H1 (cell line): ENCODE results near the gene LDLR. TPM values are rescaled to one million over a fixed set of nuclear protein-coding genes. Genes with fewer than 3 reads are reported as not detected.

Source experiments
- CTCF ChIA-PET: fragments of 300-600 bp; sonication (Branson Sonifier 250); formaldehyde crosslinking; loops from one replicate; lab custom pipeline; 2021; ENCODE audit not compliant: partially characterized antibody; lab: Charles Lee
- POLR2A ChIA-PET: fragments of 300-600 bp; sonication (Branson Sonifier 250); formaldehyde crosslinking; loops from one replicate; lab custom pipeline; 2021; ENCODE audit warnings: inconsistent platforms; ENCODE audit not compliant: partially characterized antibody; lab: Charles Lee
- DNase-seq, 2 experiments: peaks; one replicate each; pipeline versions ENCODE4 v3.0.0 to v3.0.0-alpha.2; 2010 to 2022; ENCODE audit warnings: low spot score in 2 of 2, low read depth in 1 of 2, mixed read lengths in 1 of 2
- FAIRE-seq: peaks from 2 replicates; lab custom pipeline; 2011; peaks lifted over from hg19 to GRCh38; lab: Jason Lieb, UNC
- H2AFZ ChIP-seq: 2 replicates; pipeline ENCODE4 v1.8.1; 2012; ENCODE audit warnings: low read length, inconsistent platforms
- H2AK5ac ChIP-seq: 2 replicates; pipeline ENCODE4 v1.6.1; 2013; ENCODE audit warnings: low read depth, low read length
- H2BK120ac ChIP-seq: replicated peaks from 2 replicates; pipeline ENCODE3; 2013; ENCODE audit warnings: low read depth, low read length, inconsistent platforms
- H2BK12ac ChIP-seq: 2 replicates; pipeline ENCODE4 v1.6.1; 2013; ENCODE audit warnings: low read depth, low read length
- H2BK15ac ChIP-seq: 2 replicates; pipeline ENCODE4 v1.6.1; 2013; ENCODE audit warnings: low read length
- H2BK20ac ChIP-seq: 2 replicates; pipeline ENCODE4 v1.6.1; 2013; ENCODE audit warnings: low read length
- H2BK5ac ChIP-seq: 2 replicates; pipeline ENCODE4 v1.6.1; 2013; ENCODE audit warnings: low read depth, low read length
- H3K14ac ChIP-seq: 2 replicates; pipeline ENCODE4 v1.6.1; 2013; ENCODE audit warnings: inconsistent platforms; ENCODE audit not compliant: insufficient read length
- H3K18ac ChIP-seq: 2 replicates; pipeline ENCODE4 v1.6.1; 2013; ENCODE audit warnings: low read length; ENCODE audit errors: extremely low read depth
- H3K23ac ChIP-seq: 2 replicates; pipeline ENCODE4 v1.6.1; 2013; ENCODE audit warnings: inconsistent platforms; ENCODE audit not compliant: insufficient read length
- H3K23me2 ChIP-seq: 2 replicates; pipeline ENCODE4 v1.6.1; 2013; ENCODE audit warnings: low read depth, low read length
- H3K27ac ChIP-seq: 2 replicates; pipeline ENCODE4 v1.6.1; 2011; ENCODE audit warnings: low read depth, low read length, inconsistent platforms
- H3K27me3 ChIP-seq, 4 experiments: replicated peaks in 1 of 4; 1 replicate in 1 of 4; 2 replicates in 3 of 4; pipeline versions ENCODE4 v1.6.1 to v1.8.1; 2011 to 2013; ENCODE audit warnings: low read length in 3 of 4, mild to moderate bottlenecking in 3 of 4, inconsistent platforms in 2 of 4, mixed read lengths in 2 of 4, moderate library complexity in 1 of 4; ENCODE audit not compliant: control insufficient read depth in 3 of 4, insufficient read depth in 3 of 4; ENCODE audit errors: extremely low read depth in 1 of 4
- H3K36me3 ChIP-seq, 4 experiments: 2 replicates each; pipeline versions ENCODE4 v1.6.1 to v1.8.1; 2011 to 2013; ENCODE audit warnings: mild to moderate bottlenecking in 4 of 4, low read length in 3 of 4, moderate library complexity in 2 of 4, control low read depth in 1 of 4, inconsistent platforms in 1 of 4; ENCODE audit not compliant: insufficient read depth in 4 of 4, control insufficient read depth in 2 of 4
- H3K4ac ChIP-seq: replicated peaks from 2 replicates; pipeline ENCODE3; 2013; ENCODE audit warnings: low read length, low read depth, mixed read lengths, inconsistent platforms; ENCODE audit not compliant: insufficient read length
- H3K4me1 ChIP-seq, 4 experiments: replicated peaks in 1 of 4; 1 replicate in 1 of 4; 2 replicates in 3 of 4; pipeline versions ENCODE4 v1.6.1 to v1.8.1; 2011 to 2013; ENCODE audit warnings: low read length in 3 of 4, inconsistent platforms in 2 of 4, mixed read lengths in 1 of 4; ENCODE audit not compliant: insufficient read depth in 4 of 4, control insufficient read depth in 3 of 4
- H3K4me2 ChIP-seq, 2 experiments: 2 replicates each; pipeline versions ENCODE4 v1.6.1 to v1.8.1; 2011 to 2013; ENCODE audit warnings: low read depth in 2 of 2, low read length in 2 of 2, control low read depth in 1 of 2, inconsistent platforms in 1 of 2, mild to moderate bottlenecking in 1 of 2; ENCODE audit not compliant: insufficient read depth in 1 of 2
- H3K4me3 ChIP-seq, 4 experiments: fragments of 200-600, 300-600 bp in 1 of 4; sonication (generic), shearing (Covaris generic), sonication (Bioruptor Twin) in 1 of 4; 2 replicates each; pipeline versions ENCODE4 v1.5.1 to v1.8.1; 2011 to 2016; ENCODE audit warnings: low read length in 4 of 4, low read depth in 3 of 4, control low read depth in 2 of 4, inconsistent platforms in 2 of 4, mild to moderate bottlenecking in 2 of 4, mixed read lengths in 1 of 4, moderate library complexity in 1 of 4; ENCODE audit not compliant: insufficient read depth in 2 of 4; ENCODE audit errors: extremely low read depth in 1 of 4
- H3K56ac ChIP-seq: replicated peaks from 2 replicates; pipeline ENCODE3; 2013; ENCODE audit warnings: low read depth, mild to moderate bottlenecking, mixed read lengths, low read length, inconsistent platforms; ENCODE audit not compliant: insufficient read length
- H3K79me1 ChIP-seq: 2 replicates; pipeline ENCODE4 v1.6.1; 2013; ENCODE audit warnings: low read depth, low read length, control low read depth
- H3K79me2 ChIP-seq, 2 experiments: 2 replicates each; pipeline versions ENCODE4 v1.6.1 to v1.8.1; 2012 to 2013; ENCODE audit warnings: low read length in 2 of 2, mild to moderate bottlenecking in 2 of 2, inconsistent platforms in 1 of 2; ENCODE audit not compliant: insufficient read depth in 2 of 2, control insufficient read depth in 1 of 2
- H3K9ac ChIP-seq, 4 experiments: replicated peaks in 1 of 4; 1 replicate in 1 of 4; 2 replicates in 3 of 4; pipeline versions ENCODE4 v1.6.1 to v1.8.1; 2011 to 2013; ENCODE audit warnings: low read depth in 3 of 4, low read length in 3 of 4, control low read depth in 2 of 4, mild to moderate bottlenecking in 2 of 4, moderate library complexity in 2 of 4, inconsistent platforms in 1 of 4; ENCODE audit errors: extremely low read depth in 1 of 4
- H3K9me3 ChIP-seq, 2 experiments: 2 replicates each; pipeline versions ENCODE4 v1.6.1 to v1.8.1; 2012 to 2013; ENCODE audit warnings: mild to moderate bottlenecking in 2 of 2, moderate library complexity in 2 of 2, control low read depth in 1 of 2, inconsistent platforms in 1 of 2, low read depth in 1 of 2, low read length in 1 of 2, mixed read lengths in 1 of 2; ENCODE audit not compliant: insufficient read depth in 2 of 2
- H4K20me1 ChIP-seq, 2 experiments: replicated peaks in 1 of 2; 2 replicates each; pipeline versions ENCODE3 to v1.8.1; 2011 to 2013; ENCODE audit warnings: inconsistent platforms in 2 of 2, low read length in 2 of 2, mild to moderate bottlenecking in 1 of 2; ENCODE audit not compliant: insufficient read depth in 2 of 2, control insufficient read depth in 1 of 2
- H4K5ac ChIP-seq: 2 replicates; pipeline ENCODE4 v1.6.1; 2013; ENCODE audit warnings: low read length, low read depth, mixed read lengths, inconsistent platforms; ENCODE audit not compliant: insufficient read length
- H4K8ac ChIP-seq: 2 replicates; pipeline ENCODE4 v1.8.0; 2013; ENCODE audit warnings: mild to moderate bottlenecking, moderate library complexity, low read length, inconsistent platforms; ENCODE audit not compliant: insufficient read depth; ENCODE audit errors: extremely low read depth
- H4K91ac ChIP-seq: replicated peaks from 2 replicates; pipeline ENCODE3; 2013; ENCODE audit warnings: low read length, mixed read lengths, inconsistent platforms; ENCODE audit not compliant: insufficient read length
- CBX8 ChIP-seq: fragments of 300-800, 300-1000 bp; sonication (generic); IDR thresholded peaks from 2 replicates; pipeline ENCODE4 v1.7.1; 2016; ENCODE audit warnings: low read depth, low read length, borderline replicate concordance
- WGBS, 2 experiments: shearing (Covaris generic) in 1 of 2; methylation state at CpG; one replicate each; pipeline versions ENCODE4 v1.1.6 to v1.1.7; 2013 to 2015; ENCODE audit warnings: low lambda C conversion rate in 2 of 2, mixed read lengths in 2 of 2, inconsistent platforms in 1 of 2, low coverage in 1 of 2, missing lambda C conversion rate in 1 of 2; ENCODE audit not compliant: insufficient replicate concordance in 2 of 2, insufficient coverage in 1 of 2, insufficient read length in 1 of 2; ENCODE audit errors: extremely low coverage in 1 of 2, missing lambda C conversion rate in 1 of 2; 5-methylcytosine and 5-hydroxymethylcytosine counted together
- polyA plus RNA-seq, 7 experiments: library from polyadenylated mRNA; depleted of rRNA in 3 of 7; stranded (reverse) in 5 of 7; unstranded in 2 of 7; fragments of >200 nt in 5 of 7; fragments of 200-250 nt in 2 of 7; gene quantifications; 1 replicate in 5 of 7; 2 replicates in 1 of 7; 4 replicates in 1 of 7; pipeline versions ENCODE4 v1.2.1 to v1.2.3, GENCODE V29; 2011 to 2013; ENCODE audit warnings: missing spikeins in 2 of 7, mixed read lengths in 2 of 7
- total RNA-seq: library from RNA; stranded (reverse); fragmentation: NEBNext Ultra II Directional; extraction: Animal tissue kit (Norgen Biotek cat#: 25700); gene quantifications from 2 replicates; pipeline ENCODE4 v1.2.1, GENCODE V29; 2021

Gene LDLR
- total and polyA plus RNA-seq, 2 of the 8 experiments (the other 6 are each of a cell fraction or from before 2014, with no cell fraction given) = 70.1 to 118 TPM

GRCh38 chr19:11175920-11176319, 86.7 kb downstream of the LDLR start:
- Histone ChIP-seq H3K4me2 (no peak overlapping the region), H3K36me3 (peaks cover 0 to 28% (median 12%) of the 10 kb centered on the region in 4 experiments; a peak in 6 of 8 replicates), H4K5ac (no peak overlapping the region), H2BK15ac (no peak overlapping the region), H4K20me1 (no peaks in the 10 kb centered on the region), H2BK12ac (no peak overlapping the region), H3K14ac (no peak overlapping the region), H3K9ac (no peak overlapping the region), H3K79me2 (no peaks in the 10 kb centered on the region), H3K4ac (no peak overlapping the region), H2AFZ (no peak overlapping the region), H3K27me3 (no peaks in the 10 kb centered on the region), H2AK5ac (no peak overlapping the region), H3K23me2 (no peaks in the 10 kb centered on the region), H2BK5ac (no peak overlapping the region), H3K4me3 (no peak overlapping the region), H2BK20ac (no peak overlapping the region), H4K91ac (no peak overlapping the region), H3K9me3 (no peaks in the 10 kb centered on the region), H2BK120ac (no peak overlapping the region), H3K23ac (no peak overlapping the region), H3K27ac (no peak overlapping the region; the same call in 1 of the 2 replicates), H3K4me1 (peaks cover 0 to 3% (median 2%) of the 10 kb centered on the region in 4 experiments; a peak in 2 of 7 replicates), H3K56ac (no peak overlapping the region), H3K18ac (no peak overlapping the region), H3K79me1 (no peaks in the 10 kb centered on the region; the same call in 1 of the 2 replicates), H4K8ac (no peak overlapping the region)
- TF ChIP-seq CBX8 = no peak
- POLR2A ChIA-PET = interaction anchor here (0.6 to 1.3 kb wide), 2 partner anchors 20 to 21 kb away, joined by 4 read pairs; partner anchors contain the start of gene SPC24
- CTCF ChIA-PET = interaction anchor here (0.5 kb wide), 1 partner anchor 125 kb away, joined by 3 read pairs; no protein-coding TSS in a partner anchor
- 94% methylated on average over 7 of the region's 7 CpGs; no CpG with 5 or more reads in 1 of the 2 experiments for WGBS, 2 experiments
- FAIRE-seq = no peak
- no peak for DNase-seq
